Esophagus squamous epithelium (tissue), 5 donors: ENCODE data around the gene GRIP2. TPM values are rescaled to one million over a fixed set of nuclear protein-coding genes. Genes with fewer than 3 reads are reported as not detected.

Experiments used
- DNase-seq: peaks from one replicate; lab custom pipeline; 2025; lab: John Stamatoyannopoulos, UW
- H3K27ac ChIP-seq, 4 donors: fragments of 200-600 bp; sonication (generic); one replicate each; pipeline ENCODE4 v1.5.1; 2016 to 2019; ENCODE audit warnings: mild to moderate bottlenecking in 1 of 4
- H3K27me3 ChIP-seq, 4 donors: fragments of 200-600 bp; sonication (generic); 1 replicate in 3 of 4; 2 replicates in 1 of 4; pipeline versions ENCODE4 v1.5.1 to v1.6.0; 2017 to 2021; ENCODE audit warnings: antibody characterized with exemption in 1 of 4
- H3K36me3 ChIP-seq, 3 donors: fragments of 200-600 bp; sonication (generic); one replicate each; pipeline ENCODE4 v1.5.1; 2016 to 2019
- H3K4me1 ChIP-seq, 3 donors: fragments of 200-600 bp; sonication (generic); one replicate each; pipeline ENCODE4 v1.5.1; 2017 to 2019
- H3K4me3 ChIP-seq, 4 donors: fragments of 200-600 bp; sonication (generic); 1 replicate in 3 of 4; 2 replicates in 1 of 4; pipeline ENCODE4 v1.5.1; 2016 to 2019; ENCODE audit warnings: mild to moderate bottlenecking in 2 of 4, moderate library complexity in 1 of 4
- H3K9me3 ChIP-seq, 3 donors: fragments of 200-600 bp; sonication (generic); one replicate each; pipeline ENCODE4 v1.5.1; 2016 to 2019
- CTCF ChIP-seq, 6 experiments: fragments of 450-650 bp in 4 of 6; fragments of 200-600 bp in 2 of 6; sonication (generic) in 2 of 6; IDR thresholded peaks; one replicate each; pipeline ENCODE4 v1.5.1; 2016 to 2019; ENCODE audit warnings: antibody characterized with exemption in 6 of 6, mild to moderate bottlenecking in 4 of 6, moderate library complexity in 4 of 6
- POLR2A ChIP-seq, 4 donors: fragments of 450-650 bp; IDR thresholded peaks; one replicate each; pipeline ENCODE4 v1.6.1; 2017; ENCODE audit warnings: antibody characterized with exemption in 4 of 4, mild to moderate bottlenecking in 4 of 4, moderate library complexity in 3 of 4
- WGBS, 2 donors: methylation state at CpG; one replicate each; pipeline ENCODE4 v1.1.5; 2018; 5-methylcytosine and 5-hydroxymethylcytosine counted together
- intact Hi-C: fragments of 100-400 bp; cut with DNase I; formaldehyde crosslinking; loops from one replicate; pipeline ENCODE4 v1.15.0; 2022
- total RNA-seq, 4 donors: library from RNA; depleted of rRNA; stranded (reverse); fragments of >200 nt; gene quantifications; one replicate each; pipeline ENCODE4 v1.1.0, GENCODE V29; 2016
- donor health status: DM: yes; HTN: yes; CAD: no.

The GRIP2 gene
- total RNA-seq, 4 donors from 2014 or later = 0.23 to 2.9 (median 0.53) TPM

GRCh38 chr3:14537590-14538450 lies 2.3 kb downstream of the GRIP2 start:
- H3K4me1 ChIP-seq = peaks cover 5 to 35% (median 6%) of the 10 kb centered on the region in 3 donors
- H3K9me3 ChIP-seq = no peaks in the 10 kb centered on the region
- peaks cover 0 to 4% (median 0%) of the 10 kb centered on the region in 4 donors for H3K27me3 ChIP-seq
- no peak overlapping the region for H3K4me3 ChIP-seq
- WGBS, 2 donors = 88 to 100% methylated on average over 3 to 5 of the region's 10 CpGs
- intact Hi-C loops = no loop called here
- no peak for TF ChIP-seq POLR2A (IDR thresholded peaks at IDR 0.05)
- TF ChIP-seq CTCF (IDR thresholded peaks at IDR 0.05) = no peak
- DNase-seq = no peak
- H3K27ac ChIP-seq = no peak overlapping the region
- H3K36me3 ChIP-seq = no peaks in the 10 kb centered on the region

- TF ChIP-seq CTCF (IDR thresholded peaks at IDR 0.05) = no peak
- no peaks in the 10 kb centered on the region for H3K36me3 ChIP-seq
- H3K27ac ChIP-seq = no peak overlapping the region
- H3K9me3 ChIP-seq = no peaks in the 10 kb centered on the region
- no peak overlapping the region for H3K4me3 ChIP-seq
- 91 to 92% methylated on average over 10 to 12 of the region's 12 CpGs for WGBS, 2 donors
- intact Hi-C loops = no loop called here
- H3K4me1 ChIP-seq = peaks cover 5 to 41% (median 11%) of the 10 kb centered on the region in 3 donors
- no peak for DNase-seq
- peaks cover 0 to 4% (median 0%) of the 10 kb centered on the region in 4 donors for H3K27me3 ChIP-seq
These were observed 3.1 kb downstream of the GRIP2 start for GRCh38 chr3:14536837-14537589.

- no peak for DNase-seq
- H3K4me3 ChIP-seq = no peak overlapping the region
- TF ChIP-seq CTCF (IDR thresholded peaks at IDR 0.05) = no peak
- TF ChIP-seq POLR2A (IDR thresholded peaks at IDR 0.05) = no peak
- intact Hi-C loops = no loop called here
- H3K27me3 ChIP-seq = peaks cover 0 to 4% (median 0%) of the 10 kb centered on the region in 4 donors
- no peaks in the 10 kb centered on the region for H3K9me3 ChIP-seq
- 84 to 91% methylated on average over 4 to 6 of the region's 10 CpGs for WGBS, 2 donors
- H3K4me1 ChIP-seq = peaks cover 5 to 41% (median 11%) of the 10 kb centered on the region in 3 donors
- no peaks in the 10 kb centered on the region for H3K36me3 ChIP-seq
- no peak overlapping the region for H3K27ac ChIP-seq
These were observed 3.9 kb downstream of the GRIP2 start for GRCh38 chr3:14536055-14536815.

GRCh38 chr3:14535616-14536015 lies 4.5 kb downstream of the GRIP2 start:
- Histone ChIP-seq H3K27me3 (no peaks in the 10 kb centered on the region), H3K4me1 (peaks cover 5 to 41% (median 11%) of the 10 kb centered on the region in 3 donors), H3K9me3 (no peaks in the 10 kb centered on the region), H3K36me3 (no peaks in the 10 kb centered on the region), H3K27ac (no peak overlapping the region), H3K4me3 (no peak overlapping the region)
- no peak for TF ChIP-seq POLR2A (IDR thresholded peaks at IDR 0.05)
- no peak for TF ChIP-seq CTCF (IDR thresholded peaks at IDR 0.05)
- no peak for DNase-seq
- 70% methylated on average over 2 of the region's 6 CpGs; no CpG with 5 or more reads in 1 of the 2 donors for WGBS, 2 donors
- intact Hi-C loops = no loop called here
